ENCODE measurements around the gene ALB.

DNA sequence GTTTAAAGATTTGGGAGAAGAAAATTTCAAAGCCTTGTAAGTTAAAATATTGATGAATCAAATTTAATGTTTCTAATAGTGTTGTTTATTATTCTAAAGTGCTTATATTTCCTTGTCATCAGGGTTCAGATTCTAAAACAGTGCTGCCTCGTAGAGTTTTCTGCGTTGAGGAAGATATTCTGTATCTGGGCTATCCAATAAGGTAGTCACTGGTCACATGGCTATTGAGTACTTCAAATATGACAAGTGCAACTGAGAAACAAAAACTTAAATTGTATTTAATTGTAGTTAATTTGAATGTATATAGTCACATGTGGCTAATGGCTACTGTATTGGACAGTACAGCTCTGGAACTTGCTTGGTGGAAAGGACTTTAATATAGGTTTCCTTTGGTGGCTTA, 1.1 kb downstream of the ALB start:
- TF ChIP-seq, protein P1, sequence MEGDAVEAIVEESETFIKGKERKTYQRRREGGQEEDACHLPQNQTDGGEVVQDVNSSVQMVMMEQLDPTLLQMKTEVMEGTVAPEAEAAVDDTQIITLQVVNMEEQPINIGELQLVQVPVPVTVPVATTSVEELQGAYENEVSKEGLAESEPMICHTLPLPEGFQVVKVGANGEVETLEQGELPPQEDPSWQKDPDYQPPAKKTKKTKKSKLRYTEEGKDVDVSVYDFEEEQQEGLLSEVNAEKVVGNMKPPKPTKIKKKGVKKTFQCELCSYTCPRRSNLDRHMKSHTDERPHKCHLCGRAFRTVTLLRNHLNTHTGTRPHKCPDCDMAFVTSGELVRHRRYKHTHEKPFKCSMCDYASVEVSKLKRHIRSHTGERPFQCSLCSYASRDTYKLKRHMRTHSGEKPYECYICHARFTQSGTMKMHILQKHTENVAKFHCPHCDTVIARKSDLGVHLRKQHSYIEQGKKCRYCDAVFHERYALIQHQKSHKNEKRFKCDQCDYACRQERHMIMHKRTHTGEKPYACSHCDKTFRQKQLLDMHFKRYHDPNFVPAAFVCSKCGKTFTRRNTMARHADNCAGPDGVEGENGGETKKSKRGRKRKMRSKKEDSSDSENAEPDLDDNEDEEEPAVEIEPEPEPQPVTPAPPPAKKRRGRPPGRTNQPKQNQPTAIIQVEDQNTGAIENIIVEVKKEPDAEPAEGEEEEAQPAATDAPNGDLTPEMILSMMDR (IDR thresholded peaks at IDR 0.05; ENCODE audit: low read length): no peak
- no peak for TF ChIP-seq EZH2 (IDR thresholded peaks at IDR 0.05; ENCODE audit: borderline replicate concordance, low read length)
